GM18517 (cell line): ENCODE results near the gene SGPL1.
"Not testable (repeated sequence)": the region's sequence is repeated elsewhere in the genome, so short reads cannot be mapped to it uniquely, and the experiment has no call there.

Source experiments
- ATAC-seq: cut with Tn5 transposase; IDR thresholded peaks from one replicate; pipeline ENCODE4 v1.9.1; 2021; ENCODE audit warnings: mild to moderate bottlenecking, moderate library complexity; ENCODE audit not compliant: unreplicated experiment

SGPL1 gene

GRCh38 chr10:70815504-70816219, at the start of gene SGPL1:
Gene SGPL1 (plus strand): TSS chr10:70815948. CDS start chr10:70816854, 906 bp downstream.
- ATAC-seq = peak; percentile 79

GRCh38 chr10:70768026-70768685, 47.6 kb upstream of the SGPL1 start:
- not testable (repeated sequence) for ATAC-seq

GRCh38 chr10:70769121-70769520, 46.6 kb upstream of the SGPL1 start:
- ATAC-seq = no peak

- ATAC-seq = no peak
These were observed 45.7 kb upstream of the SGPL1 start for GRCh38 chr10:70770001-70770400.

GRCh38 chr10:70770516-70770915, 45.2 kb upstream of the SGPL1 start:
- not testable (repeated sequence) for ATAC-seq

- no peak for ATAC-seq
These were observed 44.2 kb upstream of the SGPL1 start for GRCh38 chr10:70771311-70772194.

- no peak for ATAC-seq
These were observed 43.1 kb upstream of the SGPL1 start for GRCh38 chr10:70772627-70773026.

- ATAC-seq = no peak
These were observed 42.3 kb upstream of the SGPL1 start for GRCh38 chr10:70773461-70773860.

- ATAC-seq = no peak
These were observed 41.6 kb upstream of the SGPL1 start for GRCh38 chr10:70773965-70774809.

- no peak for ATAC-seq
These were observed 40.7 kb upstream of the SGPL1 start for GRCh38 chr10:70774810-70775678.

- ATAC-seq = no peak
These were observed 39.9 kb upstream of the SGPL1 start for GRCh38 chr10:70775679-70776454.

- ATAC-seq = no peak
These were observed 39.2 kb upstream of the SGPL1 start for GRCh38 chr10:70776455-70777005.

- no peak for ATAC-seq
These were observed 38.5 kb upstream of the SGPL1 start for GRCh38 chr10:70777063-70777875.

GRCh38 chr10:70778267-70778924, 37.4 kb upstream of the SGPL1 start:
- no peak for ATAC-seq

GRCh38 chr10:70779088-70779487, 36.7 kb upstream of the SGPL1 start:
- no peak for ATAC-seq

GRCh38 chr10:70779511-70780369, 36.0 kb upstream of the SGPL1 start:
- ATAC-seq = no peak
